H4 (cell line): ENCODE results near the gene BMAL2. TPM values are rescaled to one million over a fixed set of nuclear protein-coding genes. Genes with fewer than 3 reads are reported as not detected.
A peak's percentile ranks its signal among the peaks of the same experiment; 100 is the strongest.

Source experiments
- DNase-seq: peaks from one replicate; pipeline ENCODE4 v3.0.0-alpha.2; 2015; ENCODE audit warnings: low spot score
- total RNA-seq: library from RNA; depleted of rRNA; stranded (reverse); fragments of >200 nt; shearing (Covaris generic); gene quantifications from 2 replicates; pipeline ENCODE4 v1.2.3, GENCODE V29; 2014; rRNA removed

BMAL2 gene
- 10.7 and 14.7 TPM in 2 replicates for total RNA-seq

GRCh38 chr12:27332714-27333402 lies at the start of gene BMAL2:
TSS of gene BMAL2 (plus strand) at chr12:27332836. CDS start at chr12:27333073, 237 bp downstream.
- no peak for DNase-seq

GRCh38 chr12:27284021-27284420 lies 48.6 kb upstream of the BMAL2 start:
- no peak for DNase-seq

GRCh38 chr12:27284751-27285150 lies 47.9 kb upstream of the BMAL2 start:
- DNase-seq = peak; percentile 12

GRCh38 chr12:27285403-27285802 lies 47.2 kb upstream of the BMAL2 start:
- DNase-seq = no peak

- DNase-seq = peak; percentile 16
These were observed 43.2 kb upstream of the BMAL2 start for GRCh38 chr12:27289414-27289813.

GRCh38 chr12:27290501-27291168 lies 42.0 kb upstream of the BMAL2 start:
- no peak for DNase-seq

- no peak for DNase-seq
These were observed 40.8 kb upstream of the BMAL2 start for GRCh38 chr12:27291862-27292261.

- DNase-seq = no peak
These were observed 39.9 kb upstream of the BMAL2 start for GRCh38 chr12:27292718-27293117.

GRCh38 chr12:27293463-27293862 lies 39.2 kb upstream of the BMAL2 start:
- no peak for DNase-seq

GRCh38 chr12:27296674-27297073 lies 36.0 kb upstream of the BMAL2 start:
- no peak for DNase-seq

GRCh38 chr12:27297566-27297965 lies 35.1 kb upstream of the BMAL2 start:
- DNase-seq = no peak

GRCh38 chr12:27299102-27299501 lies 33.5 kb upstream of the BMAL2 start:
- no peak for DNase-seq

- DNase-seq = no peak
These were observed 32.4 kb upstream of the BMAL2 start for GRCh38 chr12:27300226-27300625.

- DNase-seq = no peak
These were observed 29.2 kb upstream of the BMAL2 start for GRCh38 chr12:27303139-27304111.

GRCh38 chr12:27304856-27305255 lies 27.8 kb upstream of the BMAL2 start:
- DNase-seq = no peak

- DNase-seq = no peak
These were observed 26.8 kb upstream of the BMAL2 start for GRCh38 chr12:27305673-27306456.

GRCh38 chr12:27309293-27309994 lies 23.2 kb upstream of the BMAL2 start:
- DNase-seq = no peak

GRCh38 chr12:27309995-27310315 lies 22.7 kb upstream of the BMAL2 start:
- DNase-seq = no peak

- DNase-seq = no peak
These were observed 15.7 kb upstream of the BMAL2 start for GRCh38 chr12:27316947-27317346.

GRCh38 chr12:27319409-27319808 lies 13.2 kb upstream of the BMAL2 start:
- DNase-seq = peak; percentile 28

GRCh38 chr12:27319848-27320247 lies 12.8 kb upstream of the BMAL2 start:
- DNase-seq = no peak
